Aorta (tissue), 5 donors: ENCODE results near the gene PHF12. TPM values are rescaled to one million over a fixed set of nuclear protein-coding genes. Genes with fewer than 3 reads are reported as not detected.

Experiments used
- ATAC-seq: fragments of 200-7000 bp; cut with Tn5 transposase; one replicate; pipeline ENCODE4 v1.9.1; 2022; ENCODE audit warnings: moderate library complexity; ENCODE audit not compliant: low FRiP score
- DNase-seq, 2 donors: peaks; one replicate each; pipeline ENCODE4 v3.0.0-alpha.2; 2020
- H3K27ac ChIP-seq, 2 donors: one replicate each; pipeline ENCODE4 v1.5.1; 2013; ENCODE audit warnings: low read length in 2 of 2, mild to moderate bottlenecking in 2 of 2, moderate library complexity in 2 of 2, control low read depth in 1 of 2, inconsistent platforms in 1 of 2, low read depth in 1 of 2
- H3K27me3 ChIP-seq, 2 donors: one replicate each; pipeline ENCODE4 v1.6.1; 2013; ENCODE audit warnings: control low read depth in 1 of 2, low read length in 1 of 2, mild to moderate bottlenecking in 1 of 2, moderate library complexity in 1 of 2; ENCODE audit not compliant: insufficient read depth in 2 of 2, control insufficient read depth in 1 of 2
- H3K36me3 ChIP-seq, 2 donors: one replicate each; pipeline ENCODE4 v1.6.1; 2013; ENCODE audit warnings: control low read depth in 1 of 2, low read length in 1 of 2, mild to moderate bottlenecking in 1 of 2; ENCODE audit not compliant: insufficient read depth in 2 of 2, control insufficient read depth in 1 of 2
- H3K4me1 ChIP-seq, 2 donors: one replicate each; pipeline ENCODE4 v1.6.1; 2013; ENCODE audit warnings: low read length in 2 of 2, control low read depth in 1 of 2, mild to moderate bottlenecking in 1 of 2, moderate library complexity in 1 of 2; ENCODE audit not compliant: insufficient read depth in 2 of 2, control insufficient read depth in 1 of 2
- H3K4me3 ChIP-seq, 2 donors: one replicate each; pipeline ENCODE4 v1.5.1; 2013; ENCODE audit warnings: low read length in 2 of 2, control low read depth in 1 of 2, mild to moderate bottlenecking in 1 of 2
- H3K9me3 ChIP-seq: one replicate; pipeline ENCODE4 v1.6.1; 2013; ENCODE audit warnings: mild to moderate bottlenecking, low read length; ENCODE audit not compliant: control insufficient read depth
- WGBS, 2 donors: extraction: QIAGEN DNeasy Blood & Tissue Kit; methylation state at CpG; one replicate each; pipeline ENCODE4 v1.1.7; 2013; 5-methylcytosine and 5-hydroxymethylcytosine counted together
- intact Hi-C, 2 donors: fragments of 100-400 bp; cut with DNase I; formaldehyde crosslinking; loops; one replicate each; pipeline versions ENCODE4 v1.14.2 to v1.15.0; 2022
- polyA plus RNA-seq, 2 donors: library from polyadenylated mRNA; stranded (reverse); fragments of 200-250 nt; gene quantifications; one replicate each; pipeline ENCODE4 v1.2.3, GENCODE V29; 2013
- total RNA-seq, 2 donors: library from RNA; stranded (reverse); fragmentation: NEBNext Ultra II Directional; extraction: Animal tissue kit (Norgen Biotek cat#: 25700); gene quantifications; one replicate each; pipeline ENCODE4 v1.2.1, GENCODE V29; 2021
- donor health status: healthy with polysubstance abuse.
- donor health status: Bipolar disorder and iron deficiency.
- donor health status: DM: no; HTN: no; CAD: no.
- donor health status: DM: no; HTN: no; CAD: no.
- donor health status: DM: yes; HTN: yes; CAD: no.

PHF12 gene
- total and polyA plus RNA-seq, 4 donors: 10.1 to 47.0 (median 30.0) TPM

DNA sequence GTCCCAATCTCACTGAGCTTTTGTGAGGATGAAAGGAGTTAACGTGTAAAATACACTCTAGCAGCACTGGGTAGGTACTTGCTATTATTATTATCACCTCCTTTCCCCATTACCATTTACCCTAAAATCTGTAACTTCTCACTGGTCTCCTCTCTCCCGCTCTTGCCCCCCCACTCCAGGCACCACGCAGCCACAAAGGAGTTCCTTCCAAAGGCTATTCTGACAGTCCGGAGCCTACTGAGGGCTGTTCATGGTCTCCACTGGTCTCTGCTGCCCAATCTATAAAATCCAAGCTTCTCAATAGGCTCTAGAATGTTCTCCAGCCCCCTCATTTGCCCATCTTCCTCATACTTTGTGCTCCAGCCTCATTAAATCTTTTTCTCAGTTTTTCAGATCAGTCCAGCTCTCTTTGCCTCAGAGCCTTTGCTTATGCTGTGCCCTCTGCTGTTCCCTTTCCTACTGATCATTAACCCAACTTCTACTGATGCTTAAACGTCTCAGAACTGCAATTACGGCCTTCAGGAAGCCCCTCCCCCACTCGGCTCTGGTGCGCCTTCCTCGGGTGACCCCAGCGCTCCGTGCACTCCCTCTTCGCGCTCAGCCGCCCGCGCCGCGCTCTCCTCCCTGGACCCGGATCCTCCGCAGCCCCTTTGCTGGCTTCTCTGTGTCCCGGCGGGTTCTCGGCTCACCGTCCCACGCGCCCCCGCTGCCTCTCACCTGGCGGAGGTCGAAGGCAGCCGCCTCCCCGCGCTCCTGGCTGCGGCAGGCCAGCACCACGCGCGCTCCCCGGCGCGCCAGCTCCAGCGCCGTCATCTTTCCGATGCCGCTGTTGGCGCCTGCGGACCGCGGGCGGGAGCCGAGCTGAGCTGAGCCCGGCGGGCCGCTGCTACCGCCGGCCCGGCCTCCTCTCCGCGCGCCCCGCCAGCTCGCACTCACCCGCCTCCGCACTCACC lies 49.2 kb downstream of the PHF12 start:
- intact Hi-C loops: loop anchor here (2.0 to 5.0 kb wide), 3 partner anchors 45 to 89 kb away; partner anchors contain the start of gene ERAL1 (in 1 of the 2)
- Histone ChIP-seq H3K4me1 (no peaks in the 10 kb centered on the region), H3K9me3 (no peaks in the 10 kb centered on the region), H3K4me3 (peak overlapping the region; percentile 38 to 55), H3K27me3 (no peaks in the 10 kb centered on the region), H3K27ac (peak overlapping the region in 1 of 2 donors; percentile 25), H3K36me3 (peaks cover 0 to 1% of the 10 kb centered on the region in 2 donors)
- WGBS, 2 donors: 5 to 7% methylated on average over 58 to 62 of the region's 62 CpGs
- DNase-seq (peak in 1 of 2 donors; percentile 80), ATAC-seq (peak; percentile 49)

- H3K27me3 ChIP-seq: no peaks in the 10 kb centered on the region
- no peak overlapping the region for H3K27ac ChIP-seq
- H3K4me3 ChIP-seq: no peak overlapping the region
- peaks cover 0 to 1% of the 10 kb centered on the region in 2 donors for H3K36me3 ChIP-seq
- no peaks in the 10 kb centered on the region for H3K4me1 ChIP-seq
- 94 to 96% methylated on average over 24 of the region's 24 CpGs for WGBS, 2 donors
- DNase-seq (no peak), ATAC-seq (no peak)
- no peaks in the 10 kb centered on the region for H3K9me3 ChIP-seq
- intact Hi-C loops: loop anchor here (5.0 kb wide), 2 partner anchors 44 to 46 kb away; partner anchors contain the start of gene ERAL1 (in 1 of the 2)
Observed at GRCh38 chr17:28900986-28901726, 50.2 kb downstream of the PHF12 start.

DNA sequence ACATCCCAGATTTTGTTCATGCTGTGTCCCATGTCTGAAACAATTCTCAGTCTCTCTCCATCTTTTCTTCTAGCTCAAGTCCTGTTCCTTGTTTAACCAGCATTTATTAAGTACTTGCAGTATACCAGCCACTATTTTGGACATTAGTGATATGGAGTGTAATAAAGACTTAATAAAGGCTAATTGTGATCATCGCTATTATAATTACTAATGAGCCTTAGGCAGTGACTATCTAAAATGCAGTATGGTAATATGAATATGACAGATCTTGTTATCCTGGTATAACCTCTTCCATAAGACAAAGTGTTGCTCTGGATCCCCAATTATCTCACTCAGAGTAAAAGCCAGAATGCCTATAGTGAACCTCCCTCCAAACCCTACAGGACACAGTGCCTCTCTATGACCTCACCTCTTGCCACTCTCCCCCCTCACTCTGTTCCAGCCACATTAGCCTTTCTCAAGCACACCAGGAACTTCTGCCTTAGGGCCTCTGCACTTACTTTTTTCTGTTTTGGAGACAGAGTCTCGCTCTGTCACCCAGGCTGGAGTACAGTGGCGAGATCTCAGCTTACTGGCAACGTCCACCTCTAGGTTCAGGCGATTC lies 52.0 kb downstream of the PHF12 start:
- no peaks in the 10 kb centered on the region for H3K4me1 ChIP-seq
- H3K27me3 ChIP-seq: no peaks in the 10 kb centered on the region
- no peak overlapping the region for H3K27ac ChIP-seq
- no peaks in the 10 kb centered on the region for H3K36me3 ChIP-seq
- intact Hi-C loops: loop anchor here in 1 of 2 donors (5.0 kb wide), 1 partner anchor 53 kb away; the partner anchor contains the start of gene PHF12
- no peaks in the 10 kb centered on the region for H3K9me3 ChIP-seq
- no peak overlapping the region for H3K4me3 ChIP-seq
- DNase-seq (no peak), ATAC-seq (no peak)
- 95 to 96% methylated on average over 5 of the region's 5 CpGs for WGBS, 2 donors

DNA sequence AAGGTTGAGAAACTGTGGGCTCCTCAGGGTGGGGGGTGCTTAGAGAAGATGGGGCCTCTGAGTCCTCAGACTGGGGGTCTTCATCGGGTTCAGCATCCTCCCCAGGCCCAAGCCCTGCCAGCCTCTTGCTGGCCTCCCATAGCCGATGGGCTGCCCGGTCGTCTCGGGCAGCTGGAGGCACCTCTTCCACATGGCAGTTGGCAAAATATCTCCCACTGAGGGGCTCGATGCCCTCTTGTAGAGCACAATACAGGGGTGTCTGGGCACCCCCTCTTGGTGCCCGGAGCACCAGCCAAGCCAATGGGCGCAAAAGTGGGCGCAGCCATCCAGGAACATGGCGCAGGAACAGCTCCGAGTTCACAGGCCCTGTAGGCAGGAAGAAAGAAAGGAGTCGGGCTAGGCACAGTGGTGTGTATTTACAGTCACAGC lies 52.8 kb downstream of the PHF12 start:
- intact Hi-C loops: loop anchor here in 1 of 2 donors (5.0 kb wide), 1 partner anchor 54 kb away; the partner anchor contains the start of gene PHF12
- H3K27me3 ChIP-seq: no peaks in the 10 kb centered on the region
- no peak for ATAC-seq
- no peaks in the 10 kb centered on the region for H3K9me3 ChIP-seq
- H3K4me3 ChIP-seq: no peak overlapping the region
- no peaks in the 10 kb centered on the region for H3K4me1 ChIP-seq
- no peaks in the 10 kb centered on the region for H3K36me3 ChIP-seq
- WGBS, 2 donors: 89 to 92% methylated on average over 12 of the region's 12 CpGs
- no peak for DNase-seq
- H3K27ac ChIP-seq: peak overlapping the region in 1 of 2 donors; percentile 4

- no peak for ATAC-seq
Observed at GRCh38 chr17:28897769-28898526, 53.4 kb downstream of the PHF12 start.

DNA sequence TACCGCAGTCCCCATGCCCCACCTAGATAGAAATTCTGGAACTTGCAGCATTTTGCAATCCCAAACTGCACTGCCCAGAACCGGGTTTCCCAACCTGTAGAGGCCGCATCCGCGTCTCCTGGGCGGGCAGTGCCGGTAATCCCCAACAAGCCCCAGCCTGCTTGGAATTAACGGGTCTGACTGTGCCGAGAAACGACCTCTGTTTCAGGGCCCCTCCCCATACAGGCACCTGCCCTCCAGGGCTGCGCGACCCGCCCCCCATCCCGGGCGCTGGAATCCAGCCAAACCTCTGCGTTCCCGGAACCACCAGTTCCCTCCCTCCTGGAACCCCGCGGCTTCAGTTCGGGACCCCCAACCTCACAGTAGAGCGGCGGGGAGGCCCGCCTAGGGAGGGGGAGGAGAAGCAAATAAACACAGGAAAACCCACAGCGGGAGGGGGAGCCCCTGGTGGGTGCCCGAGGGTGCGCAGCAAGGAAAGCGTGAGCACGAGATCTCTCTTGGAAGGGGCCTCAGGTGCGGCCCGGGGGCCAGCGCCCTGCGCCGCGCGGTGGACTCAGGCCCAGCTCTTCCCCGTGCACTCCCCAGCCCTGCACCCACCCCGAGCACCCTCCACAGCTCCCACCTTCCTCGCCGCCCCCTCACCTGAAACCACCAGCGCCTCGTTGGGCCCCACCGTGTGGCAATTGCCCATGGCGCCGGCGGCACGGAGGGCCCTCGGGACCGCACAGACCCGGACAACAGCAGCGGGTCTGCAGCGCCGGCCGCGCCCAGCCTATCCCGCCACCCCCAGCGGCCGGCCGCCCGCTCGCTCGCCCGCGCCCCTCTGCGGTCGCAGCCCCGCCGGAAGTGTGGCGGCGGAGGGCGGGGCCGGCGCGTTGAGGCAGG lies 54.2 kb downstream of the PHF12 start, which contains the start of gene FLOT2:
FLOT2 (minus strand) TSS at position 850 of the 885 bp plus-strand sequence; CDS start at position 691, 159 bp downstream.
- 0% methylated on average over 44 to 73 of the region's 73 CpGs for WGBS, 2 donors
- Histone ChIP-seq H3K4me3 (peak within 1 kb of the TSS; percentile 80 to 96), H3K4me1 (peaks cover 0 to 5% of the 10 kb centered on the region in 2 donors), H3K36me3 (no peaks in the 10 kb centered on the region), H3K27me3 (no peaks in the 10 kb centered on the region), H3K9me3 (no peaks in the 10 kb centered on the region), H3K27ac (peak within 1 kb of the TSS; percentile 36 to 90)
- ATAC-seq (peak; percentile 80), DNase-seq (peak; percentile 81 to 89)
- intact Hi-C loops: loop anchor here in 1 of 2 donors (5.0 kb wide), 1 partner anchor 55 kb away; the partner anchor contains the start of gene PHF12

More at GRCh38 chr17:28897769-28898526, 53.4 kb downstream of the PHF12 start:
- Histone ChIP-seq H3K4me1 (peaks cover 0 to 2% of the 10 kb centered on the region in 2 donors), H3K36me3 (no peaks in the 10 kb centered on the region), H3K27me3 (no peaks in the 10 kb centered on the region), H3K9me3 (no peaks in the 10 kb centered on the region), H3K27ac (peak overlapping the region; percentile 19 to 90), H3K4me3 (peak overlapping the region; percentile 80 to 96)
- intact Hi-C loops: loop anchor here in 1 of 2 donors (5.0 kb wide), 1 partner anchor 54 kb away; the partner anchor contains the start of gene PHF12
- peak in 1 of 2 donors; percentile 61 for DNase-seq
- 23 to 25% methylated on average over 23 of the region's 23 CpGs for WGBS, 2 donors

DNA sequence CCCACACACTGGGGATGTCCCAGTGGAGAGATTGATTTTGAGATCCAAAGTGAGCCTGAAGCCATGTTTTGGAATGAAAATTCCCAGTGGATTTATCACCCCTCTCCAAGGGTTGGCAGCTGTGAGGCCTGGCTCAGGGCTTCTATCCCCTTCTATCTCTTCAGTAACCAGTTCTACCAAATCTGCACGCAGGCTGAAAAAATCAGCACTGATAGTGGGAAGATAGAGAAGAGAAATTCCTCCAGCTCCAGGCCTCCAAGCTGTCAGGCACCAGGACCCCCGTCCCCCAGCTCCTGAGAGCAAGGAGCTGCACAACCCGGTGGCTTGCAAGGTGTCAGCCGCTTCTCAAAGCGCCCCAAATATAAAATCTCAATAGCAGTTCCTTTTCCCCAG lies 54.8 kb downstream of the PHF12 start:
- no peak for DNase-seq
- no peaks in the 10 kb centered on the region for H3K27me3 ChIP-seq
- 16 to 17% methylated on average over 5 of the region's 5 CpGs for WGBS, 2 donors
- H3K4me3 ChIP-seq: peak overlapping the region; percentile 80 to 96
- H3K27ac ChIP-seq: peak overlapping the region in 1 of 2 donors; percentile 90
- H3K36me3 ChIP-seq: no peaks in the 10 kb centered on the region
- intact Hi-C loops: loop anchor here in 1 of 2 donors (5.0 kb wide), 1 partner anchor 56 kb away; the partner anchor contains the start of gene PHF12
- H3K9me3 ChIP-seq: no peaks in the 10 kb centered on the region
- no peak for ATAC-seq
- peaks cover 0 to 5% of the 10 kb centered on the region in 2 donors for H3K4me1 ChIP-seq
